Measurements from ENCODE around the gene PIEZO1. TPM values are rescaled to one million over a fixed set of nuclear protein-coding genes. Genes with fewer than 3 reads are reported as not detected.

The PIEZO1 gene
- total and polyA plus RNA-seq, 9 of the 15 experiments (the other 6 are each of a cell fraction or from before 2014, with no cell fraction given) = 3.6 to 432 (median 131) TPM

- TF ChIP-seq ZNF253 (CRISPR knock-in tag; conservative IDR thresholded peaks at IDR 0.05) = no peak
- TF ChIP-seq NUFIP1 (IDR thresholded peaks at IDR 0.05; ENCODE audit: partially characterized antibody) = no peak
- peak; percentile 70 for TF ChIP-seq POLR2G (IDR thresholded peaks at IDR 0.05; ENCODE audit: low read depth, low read length)
- TF ChIP-seq CREB3 (tag; conservative IDR thresholded peaks at IDR 0.05; ENCODE audit: low read depth) = no peak
Measured at GRCh38 chr16:88807142-88807625, 22.2 kb upstream of the PIEZO1 start (continued).

DNA sequence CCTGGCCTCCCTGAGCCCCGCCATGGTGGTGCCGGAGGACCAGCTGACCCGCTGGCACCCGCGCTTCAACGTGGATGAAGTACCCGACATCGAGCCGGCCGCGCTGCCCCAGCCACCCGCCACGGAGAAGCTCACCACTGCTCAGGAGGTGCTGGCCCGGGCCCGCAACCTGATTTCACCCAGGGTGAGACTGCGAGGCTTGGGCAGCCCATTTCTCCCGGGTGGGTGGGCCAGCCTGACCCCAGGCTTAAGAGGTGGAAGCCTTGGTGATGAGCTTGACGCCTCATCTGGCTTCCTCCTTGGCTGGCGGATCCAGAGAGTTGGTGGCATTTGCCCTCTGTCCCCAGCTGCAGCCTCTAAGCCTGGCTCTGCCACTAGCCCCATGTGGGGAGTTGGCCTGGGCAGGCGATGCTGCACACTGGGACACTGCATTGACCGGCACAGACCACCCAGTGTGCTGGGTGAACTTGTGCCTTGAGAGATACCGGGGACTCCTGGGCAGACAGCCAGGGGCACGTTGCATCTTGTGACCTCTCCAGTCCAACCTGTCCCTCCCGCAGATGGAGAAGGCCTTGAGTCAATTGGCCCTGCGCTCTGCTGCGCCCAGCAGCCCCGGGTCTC lies 21.6 kb upstream of the PIEZO1 start:
- Histone ChIP-seq H3K9me1 (ENCODE audit: control insufficient read depth, insufficient read depth, low read length) (no peaks in the 10 kb centered on the region), H3K27me3 (ENCODE audit: control insufficient read depth in 2 of 2, insufficient read depth in 2 of 2, low read length in 2 of 2) (no peaks in the 10 kb centered on the region; a peak in 1 of 5 replicates), H3K36me3 (ENCODE audit: control insufficient read depth, insufficient read depth, low read length) (peaks cover 69% of the 10 kb centered on the region; the same call in 2 of the 3 replicates), H3K4me1 (replicated peaks in 1 of 2; ENCODE audit: control insufficient read depth in 2 of 2, insufficient read depth in 2 of 2, low read length in 2 of 2) (peaks cover 10 to 87% of the 10 kb centered on the region in 2 experiments; a peak in 4 of 5 replicates), H3K9me3 (replicated peaks; ENCODE audit: control insufficient read depth, insufficient read depth, low read depth, low read length) (no peaks in the 10 kb centered on the region), H3K79me2 (ENCODE audit: control insufficient read depth, insufficient read depth, low read length) (peaks cover 90% of the 10 kb centered on the region), H4K20me1 (replicated peaks; ENCODE audit: control insufficient read depth, insufficient read depth, low read length) (peaks cover 34% of the 10 kb centered on the region; the same call in 1 of the 2 replicates), H3K9ac (ENCODE audit: insufficient read depth in 1 of 2, low read depth in 2 of 2, low read length in 2 of 2) (peak overlapping the region in 1 of 2 experiments; percentile 98; a peak in 3 of 4 replicates), H3K27ac (ENCODE audit: extremely low read depth, low read depth, low read length) (no peak overlapping the region; the same call in 2 of the 3 replicates), H3K4me3 (no peak overlapping the region), H3K4me2 (ENCODE audit: insufficient read depth, low read length) (no peak overlapping the region), H2AFZ (ENCODE audit: low read depth, low read length) (no peak overlapping the region)
- FAIRE-seq (no peak), DNase-seq (ENCODE audit: extremely low read depth in 1 of 4, low spot score in 3 of 4) (no peak), ATAC-seq (no peak)
- WGBS (ENCODE audit: insufficient coverage, low coverage, missing lambda C conversion rate) = 81% methylated on average over 21 of the region's 27 CpGs
- no TSS peak for BruUV-seq (replicated peaks)
- TF ChIP-seq FIP1L1 (IDR thresholded peaks at IDR 0.05; ENCODE audit: low read depth, low read length, poor library complexity, severe bottlenecking) (peak; percentile 66), PPARD (CRISPR knock-in tag; IDR thresholded peaks at IDR 0.05) (no peak), CBFA2T3 (IDR thresholded peaks at IDR 0.05) (peak; percentile 54; the same call in 1 of the 2 replicates), CREB5 (CRISPR knock-in tag; IDR thresholded peaks at IDR 0.05) (no peak), PML (IDR thresholded peaks at IDR 0.05; ENCODE audit: low read length) (0 out of 2 replicates have a peak, but pooled peaks have one; percentile 17), POLR2AphosphoS5 (IDR thresholded peaks at IDR 0.05; ENCODE audit: control insufficient read depth, insufficient read depth, low read depth, low read length) (0 out of 2 replicates have a peak, but pooled peaks have one; percentile 7)
- TF ChIP-seq, protein P1, sequence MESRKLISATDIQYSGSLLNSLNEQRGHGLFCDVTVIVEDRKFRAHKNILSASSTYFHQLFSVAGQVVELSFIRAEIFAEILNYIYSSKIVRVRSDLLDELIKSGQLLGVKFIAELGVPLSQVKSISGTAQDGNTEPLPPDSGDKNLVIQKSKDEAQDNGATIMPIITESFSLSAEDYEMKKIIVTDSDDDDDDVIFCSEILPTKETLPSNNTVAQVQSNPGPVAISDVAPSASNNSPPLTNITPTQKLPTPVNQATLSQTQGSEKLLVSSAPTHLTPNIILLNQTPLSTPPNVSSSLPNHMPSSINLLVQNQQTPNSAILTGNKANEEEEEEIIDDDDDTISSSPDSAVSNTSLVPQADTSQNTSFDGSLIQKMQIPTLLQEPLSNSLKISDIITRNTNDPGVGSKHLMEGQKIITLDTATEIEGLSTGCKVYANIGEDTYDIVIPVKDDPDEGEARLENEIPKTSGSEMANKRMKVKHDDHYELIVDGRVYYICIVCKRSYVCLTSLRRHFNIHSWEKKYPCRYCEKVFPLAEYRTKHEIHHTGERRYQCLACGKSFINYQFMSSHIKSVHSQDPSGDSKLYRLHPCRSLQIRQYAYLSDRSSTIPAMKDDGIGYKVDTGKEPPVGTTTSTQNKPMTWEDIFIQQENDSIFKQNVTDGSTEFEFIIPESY (CRISPR knock-in tag; IDR thresholded peaks at IDR 0.05) = peak; percentile 41; the same call in 1 of the 2 replicates
- TF ChIP-seq, protein P2, sequence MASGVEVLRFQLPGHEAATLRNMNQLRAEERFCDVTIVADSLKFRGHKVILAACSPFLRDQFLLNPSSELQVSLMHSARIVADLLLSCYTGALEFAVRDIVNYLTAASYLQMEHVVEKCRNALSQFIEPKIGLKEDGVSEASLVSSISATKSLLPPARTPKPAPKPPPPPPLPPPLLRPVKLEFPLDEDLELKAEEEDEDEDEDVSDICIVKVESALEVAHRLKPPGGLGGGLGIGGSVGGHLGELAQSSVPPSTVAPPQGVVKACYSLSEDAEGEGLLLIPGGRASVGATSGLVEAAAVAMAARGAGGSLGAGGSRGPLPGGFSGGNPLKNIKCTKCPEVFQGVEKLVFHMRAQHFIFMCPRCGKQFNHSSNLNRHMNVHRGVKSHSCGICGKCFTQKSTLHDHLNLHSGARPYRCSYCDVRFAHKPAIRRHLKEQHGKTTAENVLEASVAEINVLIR (CRISPR knock-in tag; IDR thresholded peaks at IDR 0.05) = no peak
- in situ Hi-C loops (cut with MboI) = no loop called here
- intact Hi-C loops (cut with micrococcal nuclease) = loop anchor here (10.0 kb wide), 1 partner anchor 758 kb away; the partner anchor contains the start of gene RPL13
- CTCF ChIA-PET (ENCODE audit: low intra/inter-chr PET ratio) = no interaction called here
- POLR2A ChIA-PET = interaction anchor here (0.5 to 1.4 kb wide), 5 partner anchors 18 to 556 kb away, joined by 3 to 4 read pairs (median 3); no protein-coding TSS in a partner anchor
